ENCODE measurements around the gene PSMB1. TPM values are rescaled to one million over a fixed set of nuclear protein-coding genes. Genes with fewer than 3 reads are reported as not detected.
A peak's percentile ranks its signal among the peaks of the same experiment; 100 is the strongest.

Gene PSMB1
- total and polyA plus RNA-seq, 2 experiments from 2014 or later, result 247 to 411 TPM

- Histone ChIP-seq H3K27me3 (replicated peaks; ENCODE audit: insufficient read depth) (no peaks in the 10 kb centered on the region), H3K27ac (no peak overlapping the region), H3K9me2 (ENCODE audit: insufficient read depth) (no peaks in the 10 kb centered on the region), H3K9me3 (ENCODE audit: low read depth) (no peaks in the 10 kb centered on the region), H3K4me2 (ENCODE audit: unreplicated experiment) (no peak overlapping the region), H3F3A (ENCODE audit: insufficient read depth) (peaks cover 8% of the 10 kb centered on the region; the same call in 1 of the 2 replicates), H3K79me2 (ENCODE audit: insufficient read depth) (no peaks in the 10 kb centered on the region), H3K36me3 (ENCODE audit: low read depth) (no peaks in the 10 kb centered on the region), H4K20me1 (ENCODE audit: insufficient read depth) (no peaks in the 10 kb centered on the region), H2AFZ (no peak overlapping the region), H3K9ac (no peak overlapping the region), H3K4me1 (ENCODE audit: insufficient read depth) (peaks cover 3% of the 10 kb centered on the region; the same call in 1 of the 2 replicates), H3K4me3 (no peak overlapping the region)
- in situ Hi-C loops (cut with MboI), result loop anchor here (5.0 to 10.0 kb wide), 2 partner anchors 693 to 731 kb away; no protein-coding TSS in a partner anchor
- no peak for DNase-seq
- TF ChIP-seq EZH2 (IDR thresholded peaks at IDR 0.05; ENCODE audit: insufficient read depth, poor library complexity, severe bottlenecking), result no peak
- no peak for TF ChIP-seq EZH2phosphoT487 (IDR thresholded peaks at IDR 0.05; ENCODE audit: insufficient read depth, low read depth)
- WGBS, 2 experiments (ENCODE audit: low coverage in 1 of 2, low lambda C conversion rate in 2 of 2, missing lambda C conversion rate in 2 of 2), result 73 to 74% methylated on average over 7 of the region's 7 CpGs
These were observed 27.3 kb downstream of the PSMB1 start for GRCh38 chr6:170525795-170526194.

GRCh38 chr6:170524172-170524502 lies 29.0 kb downstream of the PSMB1 start:
- H3K9me2 ChIP-seq (ENCODE audit: insufficient read depth), result no peaks in the 10 kb centered on the region
- H3K27ac ChIP-seq, result no peak overlapping the region
- H3K36me3 ChIP-seq (ENCODE audit: low read depth), result no peaks in the 10 kb centered on the region
- H4K20me1 ChIP-seq (ENCODE audit: insufficient read depth), result no peaks in the 10 kb centered on the region
- H3K4me1 ChIP-seq (ENCODE audit: insufficient read depth), result no peaks in the 10 kb centered on the region
- H3K9ac ChIP-seq, result no peak overlapping the region
- no peak for DNase-seq
- 65 to 77% methylated on average over 5 of the region's 5 CpGs for WGBS, 2 experiments (ENCODE audit: low coverage in 1 of 2, low lambda C conversion rate in 2 of 2, missing lambda C conversion rate in 2 of 2)
- H3F3A ChIP-seq (ENCODE audit: insufficient read depth), result no peaks in the 10 kb centered on the region
- no peak for TF ChIP-seq EZH2 (IDR thresholded peaks at IDR 0.05; ENCODE audit: insufficient read depth, poor library complexity, severe bottlenecking)
- TF ChIP-seq EZH2phosphoT487 (IDR thresholded peaks at IDR 0.05; ENCODE audit: insufficient read depth, low read depth), result no peak
- no peaks in the 10 kb centered on the region for H3K9me3 ChIP-seq (ENCODE audit: low read depth)
- in situ Hi-C loops (cut with MboI), result loop anchor here (10.0 kb wide), 1 partner anchor 729 kb away; no protein-coding TSS in a partner anchor
- H3K79me2 ChIP-seq (ENCODE audit: insufficient read depth), result no peaks in the 10 kb centered on the region
- H2AFZ ChIP-seq, result no peak overlapping the region
- no peak overlapping the region for H3K4me3 ChIP-seq
- no peak overlapping the region for H3K4me2 ChIP-seq (ENCODE audit: unreplicated experiment)
- 0 out of 2 replicates have a peak, but pooled peaks cover under 1% of the 10 kb centered on the region for H3K27me3 ChIP-seq (replicated peaks; ENCODE audit: insufficient read depth)

- Histone ChIP-seq H3K4me1 (ENCODE audit: insufficient read depth) (no peaks in the 10 kb centered on the region), H3K9me3 (ENCODE audit: low read depth) (no peaks in the 10 kb centered on the region), H3K9ac (no peak overlapping the region), H3K27ac (no peak overlapping the region), H2AFZ (no peak overlapping the region), H3K27me3 (replicated peaks; ENCODE audit: insufficient read depth) (0 out of 2 replicates have a peak, but pooled peaks cover 7% of the 10 kb centered on the region), H3K79me2 (ENCODE audit: insufficient read depth) (no peaks in the 10 kb centered on the region), H3K4me3 (no peak overlapping the region), H4K20me1 (ENCODE audit: insufficient read depth) (no peaks in the 10 kb centered on the region), H3K36me3 (ENCODE audit: low read depth) (no peaks in the 10 kb centered on the region), H3K9me2 (ENCODE audit: insufficient read depth) (no peaks in the 10 kb centered on the region), H3F3A (ENCODE audit: insufficient read depth) (no peaks in the 10 kb centered on the region), H3K4me2 (ENCODE audit: unreplicated experiment) (no peak overlapping the region)
- DNase-seq, result no peak
- in situ Hi-C loops (cut with MboI), result loop anchor here (10.0 kb wide), 1 partner anchor 729 kb away; no protein-coding TSS in a partner anchor
- no peak for TF ChIP-seq EZH2 (IDR thresholded peaks at IDR 0.05; ENCODE audit: insufficient read depth, poor library complexity, severe bottlenecking)
- no peak for TF ChIP-seq EZH2phosphoT487 (IDR thresholded peaks at IDR 0.05; ENCODE audit: insufficient read depth, low read depth)
- 72% methylated on average over 9 of the region's 9 CpGs for WGBS, 2 experiments (ENCODE audit: low coverage in 1 of 2, low lambda C conversion rate in 2 of 2, missing lambda C conversion rate in 2 of 2)
These were observed 29.6 kb downstream of the PSMB1 start for GRCh38 chr6:170523256-170524171.

GRCh38 chr6:170522565-170523183 lies 30.4 kb downstream of the PSMB1 start:
- H3K27me3 ChIP-seq (replicated peaks; ENCODE audit: insufficient read depth), result 0 out of 2 replicates have a peak, but pooled peaks cover 10% of the 10 kb centered on the region
- H2AFZ ChIP-seq, result no peak overlapping the region
- in situ Hi-C loops (cut with MboI), result loop anchor here (10.0 kb wide), 1 partner anchor 728 kb away; no protein-coding TSS in a partner anchor
- no peak overlapping the region for H3K27ac ChIP-seq
- TF ChIP-seq EZH2phosphoT487 (IDR thresholded peaks at IDR 0.05; ENCODE audit: insufficient read depth, low read depth), result no peak
- H3K9me3 ChIP-seq (ENCODE audit: low read depth), result no peaks in the 10 kb centered on the region
- no peaks in the 10 kb centered on the region for H3K4me1 ChIP-seq (ENCODE audit: insufficient read depth)
- WGBS, 2 experiments (ENCODE audit: low coverage in 1 of 2, low lambda C conversion rate in 2 of 2, missing lambda C conversion rate in 2 of 2), result 72 to 77% methylated on average over 10 of the region's 10 CpGs
- H4K20me1 ChIP-seq (ENCODE audit: insufficient read depth), result no peaks in the 10 kb centered on the region
- H3K36me3 ChIP-seq (ENCODE audit: low read depth), result no peaks in the 10 kb centered on the region
- no peak overlapping the region for H3K4me2 ChIP-seq (ENCODE audit: unreplicated experiment)
- no peak overlapping the region for H3K4me3 ChIP-seq
- DNase-seq, result peak; percentile 34
- no peak overlapping the region for H3K9ac ChIP-seq
- no peaks in the 10 kb centered on the region for H3F3A ChIP-seq (ENCODE audit: insufficient read depth)
- H3K79me2 ChIP-seq (ENCODE audit: insufficient read depth), result no peaks in the 10 kb centered on the region
- H3K9me2 ChIP-seq (ENCODE audit: insufficient read depth), result no peaks in the 10 kb centered on the region

Data from GM23248 (cell line).